ENCODE measurements around the gene ASB13. TPM values are rescaled to one million over a fixed set of nuclear protein-coding genes. Genes with fewer than 3 reads are reported as not detected.
A peak's percentile ranks its signal among the peaks of the same experiment; 100 is the strongest.
"Not testable (repeated sequence)": the region's sequence is repeated elsewhere in the genome, so short reads cannot be mapped to it uniquely, and the experiment has no call there.

ASB13 gene
- polyA plus RNA-seq, 4 donors: 11.8 to 25.6 (median 20.7) TPM

- DNase-seq (ENCODE audit: low read depth in 4 of 4, low spot score in 3 of 4): no peak
Observed at GRCh38 chr10:5627486-5628044, 38.8 kb downstream of the ASB13 start.

- no peak for DNase-seq (ENCODE audit: low read depth in 4 of 4, low spot score in 3 of 4)
Observed at GRCh38 chr10:5625992-5626777, 40.2 kb downstream of the ASB13 start.

- DNase-seq (ENCODE audit: low read depth in 4 of 4, low spot score in 3 of 4): no peak
Observed at GRCh38 chr10:5624701-5625100, 41.7 kb downstream of the ASB13 start.

- peak in 3 of 4 donors; percentile 57 to 65 (median 60) for DNase-seq (ENCODE audit: low read depth in 4 of 4, low spot score in 3 of 4)
Observed at GRCh38 chr10:5623081-5623748, 43.2 kb downstream of the ASB13 start.

GRCh38 chr10:5622186-5622960 is 44.0 kb downstream of the ASB13 start:
- DNase-seq (ENCODE audit: low read depth in 4 of 4, low spot score in 3 of 4): no peak

- DNase-seq (ENCODE audit: low read depth in 4 of 4, low spot score in 3 of 4): not testable (repeated sequence)
Observed at GRCh38 chr10:5621371-5621770, 45.0 kb downstream of the ASB13 start.

- DNase-seq (ENCODE audit: low read depth in 4 of 4, low spot score in 3 of 4): no peak
Observed at GRCh38 chr10:5620966-5621365, 45.4 kb downstream of the ASB13 start.

GRCh38 chr10:5620223-5620721 is 46.1 kb downstream of the ASB13 start:
- DNase-seq (ENCODE audit: low read depth in 4 of 4, low spot score in 3 of 4): no peak

- no peak for DNase-seq (ENCODE audit: low read depth in 4 of 4, low spot score in 3 of 4)
Observed at GRCh38 chr10:5619362-5620211, 46.8 kb downstream of the ASB13 start.

GRCh38 chr10:5618829-5619228 is 47.6 kb downstream of the ASB13 start:
- DNase-seq (ENCODE audit: low read depth in 4 of 4, low spot score in 3 of 4): no peak

GRCh38 chr10:5618042-5618441 is 48.4 kb downstream of the ASB13 start:
- DNase-seq (ENCODE audit: low read depth in 4 of 4, low spot score in 3 of 4): no peak

- no peak for DNase-seq (ENCODE audit: low read depth in 4 of 4, low spot score in 3 of 4)
Observed at GRCh38 chr10:5617521-5617920, 48.9 kb downstream of the ASB13 start.

GRCh38 chr10:5616836-5617235 is 49.6 kb downstream of the ASB13 start:
- no peak for DNase-seq (ENCODE audit: low read depth in 4 of 4, low spot score in 3 of 4)

GRCh38 chr10:5616046-5616445 is 50.3 kb downstream of the ASB13 start:
- DNase-seq (ENCODE audit: low read depth in 4 of 4, low spot score in 3 of 4): no peak

- DNase-seq (ENCODE audit: low read depth in 4 of 4, low spot score in 3 of 4): no peak
Observed at GRCh38 chr10:5615316-5615715, 51.1 kb downstream of the ASB13 start.

- no peak for DNase-seq (ENCODE audit: low read depth in 4 of 4, low spot score in 3 of 4)
Observed at GRCh38 chr10:5614155-5614721, 52.2 kb downstream of the ASB13 start.

GRCh38 chr10:5613481-5614154 is 52.8 kb downstream of the ASB13 start:
- DNase-seq (ENCODE audit: low read depth in 4 of 4, low spot score in 3 of 4): no peak

GRCh38 chr10:5611899-5612680 is 54.3 kb downstream of the ASB13 start:
- no peak for DNase-seq (ENCODE audit: low read depth in 4 of 4, low spot score in 3 of 4)

Measured in left renal pelvis (tissue), 4 donors.